PC-9 (cell line): ENCODE results near the gene VRK1. TPM values are rescaled to one million over a fixed set of nuclear protein-coding genes. Genes with fewer than 3 reads are reported as not detected.
A peak's percentile ranks its signal among the peaks of the same experiment; 100 is the strongest.

ENCODE experiments used
- BruUV-seq: library from RNA; stranded (reverse); fragments of 400-500 nt; replicated peaks from 2 replicates; lab custom pipeline; 2021; lab: Mats Ljungman, UMichigan
- CTCF ChIA-PET: fragments of 300-600 bp; sonication (Branson Sonifier 250); formaldehyde crosslinking; loops from one replicate; lab custom pipeline; 2022; ENCODE audit warnings: antibody characterized with exemption; lab: Charles Lee
- POLR2A ChIA-PET: fragments of 300-600 bp; sonication (Branson Sonifier 250); formaldehyde crosslinking; loops from one replicate; lab custom pipeline; 2022; ENCODE audit warnings: antibody characterized with exemption; ENCODE audit not compliant: unreplicated experiment; lab: Charles Lee
- DNase-seq, 2 experiments: peaks; one replicate each; pipeline versions ENCODE4 v3.0.0 to v3.0.0-alpha.2; 2015 to 2022; ENCODE audit warnings: mixed read lengths in 1 of 2
- H2AFZ ChIP-seq: fragments of 200-600 bp; sonication (generic); 2 replicates; pipeline ENCODE4 v1.8.1; 2017; ENCODE audit warnings: antibody characterized with exemption
- H3F3A ChIP-seq: fragments of 200-600 bp; sonication (generic); 2 replicates; pipeline ENCODE4 v1.8.1; 2017; ENCODE audit warnings: antibody characterized with exemption, mild to moderate bottlenecking, low read depth; ENCODE audit not compliant: insufficient read depth
- H3K27ac ChIP-seq: fragments of 200-600 bp; sonication (generic); 2 replicates; pipeline ENCODE4 v1.6.1; 2016; ENCODE audit warnings: mixed run types
- H3K27me3 ChIP-seq: fragments of 200-600 bp; sonication (generic); 2 replicates; pipeline ENCODE4 v1.6.1; 2016; ENCODE audit warnings: low read depth, mixed run types; ENCODE audit not compliant: insufficient read depth
- H3K36me3 ChIP-seq: fragments of 200-600 bp; sonication (generic); 2 replicates; pipeline ENCODE4 v1.6.1; 2016; ENCODE audit warnings: low read depth, mixed run types
- H3K4me1 ChIP-seq: fragments of 200-600 bp; sonication (generic); replicated peaks from 2 replicates; pipeline ENCODE4 v1.6.1; 2016; ENCODE audit warnings: mixed run types; ENCODE audit not compliant: insufficient read depth
- H3K4me2 ChIP-seq: fragments of 200-600 bp; sonication (generic); 2 replicates; pipeline ENCODE4 v1.6.1; 2017; ENCODE audit warnings: mixed run types
- H3K4me3 ChIP-seq: fragments of 200-600 bp; sonication (generic); 2 replicates; pipeline ENCODE4 v1.6.1; 2016; ENCODE audit warnings: mixed run types
- H3K79me2 ChIP-seq: fragments of 200-600 bp; sonication (generic); 2 replicates; pipeline ENCODE4 v1.6.1; 2017; ENCODE audit warnings: low read depth, mixed run types
- H3K9me2 ChIP-seq: fragments of 200-600 bp; sonication (generic); 2 replicates; pipeline ENCODE4 v1.8.1; 2017; ENCODE audit warnings: mild to moderate bottlenecking; ENCODE audit not compliant: insufficient read depth
- H3K9me3 ChIP-seq: fragments of 200-600 bp; sonication (generic); 2 replicates; pipeline ENCODE4 v1.8.1; 2016; ENCODE audit warnings: low read depth; ENCODE audit not compliant: insufficient read depth
- H4K20me1 ChIP-seq: fragments of 200-600 bp; sonication (generic); 2 replicates; pipeline ENCODE4 v1.8.1; 2017; ENCODE audit not compliant: insufficient read depth
- EZH2 ChIP-seq: fragments of 200-600 bp; sonication (generic); IDR thresholded peaks from 2 replicates; pipeline ENCODE4 v1.8.0; 2017; ENCODE audit warnings: antibody characterized with exemption, low read depth
- intact Hi-C: fragments of 100-400 bp; cut with micrococcal nuclease; formaldehyde crosslinking; loops from one replicate; pipeline ENCODE4 v1.10.0; 2022; ENCODE audit not compliant: unreplicated experiment
- total RNA-seq: library from RNA; stranded (reverse); gene quantifications from 2 replicates; pipeline ENCODE4 v1.2.3, GENCODE V29; 2021
- TF ChIP-seq, protein P1 (sequence below): fragments of 200-600 bp; sonication (generic); conservative IDR thresholded peaks from 2 replicates; pipeline ENCODE4 v1.6.1; 2017; ENCODE audit warnings: mixed run types, antibody characterized with exemption, mild to moderate bottlenecking, moderate library complexity

VRK1 gene
- total RNA-seq, 1 experiment from 2014 or later = 6.8 TPM

DNA sequence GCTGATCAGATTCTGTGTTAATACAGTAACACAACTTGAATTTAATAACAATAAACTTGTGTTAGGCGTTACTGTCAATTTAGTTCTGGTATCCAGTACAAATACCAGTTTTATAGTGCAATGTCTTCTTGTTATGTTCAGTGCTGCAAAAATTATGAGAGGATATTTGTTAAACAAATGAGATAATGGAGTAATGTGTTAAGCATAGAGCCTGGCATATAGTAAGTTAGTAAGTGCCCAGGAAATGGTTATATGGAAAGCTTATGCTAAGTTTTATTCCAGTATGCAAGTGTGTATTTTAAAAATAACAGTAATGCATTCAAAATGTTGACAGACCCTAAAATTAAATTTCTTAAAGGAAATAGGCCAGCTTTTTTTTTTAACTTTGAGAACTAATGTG is 1.8 kb downstream of the VRK1 start:
- Histone ChIP-seq H3K27me3 (no peaks in the 10 kb centered on the region), H3K36me3 (no peaks in the 10 kb centered on the region), H2AFZ (no peak overlapping the region), H3K4me1 (peaks cover 12% of the 10 kb centered on the region; the same call in 1 of the 2 replicates), H3K4me2 (peak overlapping the region; percentile 88), H3K9me2 (no peaks in the 10 kb centered on the region), H3K9me3 (no peaks in the 10 kb centered on the region), H4K20me1 (peaks cover 4% of the 10 kb centered on the region; the same call in 1 of the 2 replicates), H3K4me3 (peak overlapping the region; percentile 91; the same call in 1 of the 2 replicates), H3K79me2 (peaks cover 61% of the 10 kb centered on the region), H3K27ac (no peak overlapping the region), H3F3A (no peaks in the 10 kb centered on the region)
- no peak for TF ChIP-seq EZH2
- TF ChIP-seq, protein P1, sequence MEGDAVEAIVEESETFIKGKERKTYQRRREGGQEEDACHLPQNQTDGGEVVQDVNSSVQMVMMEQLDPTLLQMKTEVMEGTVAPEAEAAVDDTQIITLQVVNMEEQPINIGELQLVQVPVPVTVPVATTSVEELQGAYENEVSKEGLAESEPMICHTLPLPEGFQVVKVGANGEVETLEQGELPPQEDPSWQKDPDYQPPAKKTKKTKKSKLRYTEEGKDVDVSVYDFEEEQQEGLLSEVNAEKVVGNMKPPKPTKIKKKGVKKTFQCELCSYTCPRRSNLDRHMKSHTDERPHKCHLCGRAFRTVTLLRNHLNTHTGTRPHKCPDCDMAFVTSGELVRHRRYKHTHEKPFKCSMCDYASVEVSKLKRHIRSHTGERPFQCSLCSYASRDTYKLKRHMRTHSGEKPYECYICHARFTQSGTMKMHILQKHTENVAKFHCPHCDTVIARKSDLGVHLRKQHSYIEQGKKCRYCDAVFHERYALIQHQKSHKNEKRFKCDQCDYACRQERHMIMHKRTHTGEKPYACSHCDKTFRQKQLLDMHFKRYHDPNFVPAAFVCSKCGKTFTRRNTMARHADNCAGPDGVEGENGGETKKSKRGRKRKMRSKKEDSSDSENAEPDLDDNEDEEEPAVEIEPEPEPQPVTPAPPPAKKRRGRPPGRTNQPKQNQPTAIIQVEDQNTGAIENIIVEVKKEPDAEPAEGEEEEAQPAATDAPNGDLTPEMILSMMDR = no peak
- POLR2A ChIA-PET = no interaction called here
- CTCF ChIA-PET = no interaction called here
- DNase-seq = no peak
- BruUV-seq = no TSS peak
- intact Hi-C loops = no loop called here

DNA sequence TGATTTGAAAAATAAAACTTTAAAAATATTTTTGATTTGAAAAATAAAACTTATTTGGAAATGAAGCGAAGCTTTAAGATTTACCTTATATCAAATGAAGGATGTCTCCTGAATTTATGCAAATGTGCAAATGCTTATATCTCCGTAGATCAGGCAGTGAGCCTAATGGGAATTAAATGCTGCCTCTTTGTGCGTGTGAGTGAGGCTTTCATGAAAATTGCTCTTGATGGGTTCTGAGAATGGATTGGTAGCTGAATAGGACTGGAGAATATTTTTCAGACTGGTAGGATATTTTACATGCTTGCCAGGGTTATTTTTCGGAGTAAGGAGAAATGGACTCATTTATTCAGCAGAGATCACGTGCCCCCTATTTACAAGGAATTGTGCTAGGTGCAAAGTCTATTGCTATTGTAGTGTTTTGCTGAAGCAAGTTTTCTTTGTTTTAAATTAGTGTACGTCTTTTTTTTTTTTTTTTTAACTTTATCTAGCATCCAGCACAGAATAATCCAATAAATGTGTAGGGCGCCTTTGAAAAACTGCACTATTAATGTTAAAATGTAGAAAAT is 2.4 kb downstream of the VRK1 start:
- Histone ChIP-seq H4K20me1 (peaks cover 8% of the 10 kb centered on the region; the same call in 1 of the 2 replicates), H2AFZ (no peak overlapping the region), H3K4me1 (peaks cover 12% of the 10 kb centered on the region; the same call in 1 of the 2 replicates), H3K9me2 (no peaks in the 10 kb centered on the region), H3K27ac (no peak overlapping the region), H3K9me3 (no peaks in the 10 kb centered on the region), H3K4me2 (no peak overlapping the region), H3K36me3 (no peaks in the 10 kb centered on the region), H3K27me3 (no peaks in the 10 kb centered on the region), H3K4me3 (no peak overlapping the region), H3K79me2 (peaks cover 65% of the 10 kb centered on the region), H3F3A (no peaks in the 10 kb centered on the region)
- ChIA-PET CTCF (no interaction called here), POLR2A (no interaction called here)
- no peak for TF ChIP-seq EZH2
- TF ChIP-seq, protein P1 = no peak
- intact Hi-C loops = no loop called here
- BruUV-seq = no TSS peak
- DNase-seq = no peak

DNA sequence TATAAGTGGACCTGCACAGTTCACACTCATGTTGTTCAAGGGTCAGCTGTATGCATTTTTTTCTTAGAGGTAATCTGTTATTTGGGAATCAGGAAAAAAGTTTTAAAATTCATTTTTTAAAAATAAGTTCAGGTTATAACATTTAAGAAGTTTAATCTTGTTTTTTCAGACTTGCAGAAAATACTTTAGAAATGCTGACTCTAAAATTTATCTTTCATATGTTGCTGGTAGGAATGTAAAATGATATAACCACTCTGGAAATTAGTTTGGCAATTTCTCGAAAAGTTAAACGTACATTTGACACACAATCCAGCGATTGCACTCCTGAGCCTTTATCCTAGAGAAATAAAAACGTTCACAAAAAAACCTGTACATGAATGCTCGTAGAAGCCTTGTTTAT is 4.7 kb downstream of the VRK1 start:
- H3K79me2 ChIP-seq = peaks cover 77% of the 10 kb centered on the region
- no peaks in the 10 kb centered on the region for H3F3A ChIP-seq
- H3K4me1 ChIP-seq = peaks cover 12% of the 10 kb centered on the region; the same call in 1 of the 2 replicates
- BruUV-seq = no TSS peak
- no peak overlapping the region for H3K27ac ChIP-seq
- CTCF ChIA-PET = no interaction called here
- H3K27me3 ChIP-seq = no peaks in the 10 kb centered on the region
- no peak for TF ChIP-seq EZH2
- TF ChIP-seq, protein P1 = no peak
- H3K9me2 ChIP-seq = no peaks in the 10 kb centered on the region
- no peak overlapping the region for H3K4me3 ChIP-seq
- DNase-seq = no peak
- H3K36me3 ChIP-seq = no peaks in the 10 kb centered on the region
- H4K20me1 ChIP-seq = peaks cover 8% of the 10 kb centered on the region; the same call in 1 of the 2 replicates
- H3K4me2 ChIP-seq = no peak overlapping the region
- intact Hi-C loops = no loop called here
- H3K9me3 ChIP-seq = no peaks in the 10 kb centered on the region
- POLR2A ChIA-PET = no interaction called here
- no peak overlapping the region for H2AFZ ChIP-seq
